HG02571 (cell line): ENCODE measurements around the gene TSN.
A peak's percentile ranks its signal among the peaks of the same experiment; 100 is the strongest.
"Not testable (repeated sequence)": the region's sequence is repeated elsewhere in the genome, so short reads cannot be mapped to it uniquely, and the experiment has no call there.

Source experiments
- ATAC-seq: cut with Tn5 transposase; IDR thresholded peaks from one replicate; pipeline ENCODE4 v1.9.1; 2021; ENCODE audit warnings: mild to moderate bottlenecking, moderate library complexity; ENCODE audit not compliant: unreplicated experiment

TSN gene

DNA sequence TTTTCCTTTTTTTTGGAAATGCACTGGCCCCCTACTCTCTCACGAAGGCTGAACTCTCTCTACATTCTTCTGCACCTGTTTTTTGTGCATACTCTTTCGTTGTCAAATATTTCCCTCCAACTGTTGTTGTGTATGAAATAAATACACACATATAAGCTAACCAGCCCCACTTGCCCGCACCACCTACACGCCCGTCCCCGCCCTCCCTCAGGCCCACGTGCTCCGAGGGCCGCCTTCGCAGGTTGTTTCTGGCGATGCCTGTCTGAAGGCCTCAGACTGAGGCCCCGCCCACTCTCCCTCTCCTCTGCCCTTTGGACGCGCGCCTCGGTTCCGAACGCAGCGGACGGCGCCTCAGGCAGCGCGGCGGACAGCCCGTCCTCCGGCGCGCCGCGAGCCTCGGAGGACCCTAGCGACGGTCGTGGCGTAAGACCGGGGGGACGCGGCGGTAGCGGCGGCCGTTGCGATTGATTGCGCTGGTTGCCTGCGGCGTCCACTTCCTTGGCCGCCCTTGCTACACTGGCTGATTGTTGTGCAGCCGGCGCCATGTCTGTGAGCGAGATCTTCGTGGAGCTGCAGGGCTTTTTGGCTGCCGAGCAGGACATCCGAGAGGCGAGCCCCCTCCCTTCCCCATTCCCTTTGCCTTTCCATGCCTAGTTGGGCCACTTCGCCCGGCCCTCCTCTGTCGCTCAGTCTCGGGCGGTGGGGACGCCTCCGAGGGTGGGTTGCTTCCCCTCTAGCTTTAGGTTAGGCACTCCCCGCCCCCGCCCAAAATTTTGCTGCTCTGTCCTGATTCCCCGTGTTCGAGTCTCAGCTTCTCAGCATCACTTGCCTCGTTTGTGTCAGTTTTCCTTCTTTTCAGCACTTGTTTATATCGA lies at the start of gene TSN:
Gene TSN (plus strand): TSS at position 415 of the 875 bp plus-strand sequence. CDS start 129 bp downstream, at position 544.
- peak; percentile 100 for ATAC-seq

DNA sequence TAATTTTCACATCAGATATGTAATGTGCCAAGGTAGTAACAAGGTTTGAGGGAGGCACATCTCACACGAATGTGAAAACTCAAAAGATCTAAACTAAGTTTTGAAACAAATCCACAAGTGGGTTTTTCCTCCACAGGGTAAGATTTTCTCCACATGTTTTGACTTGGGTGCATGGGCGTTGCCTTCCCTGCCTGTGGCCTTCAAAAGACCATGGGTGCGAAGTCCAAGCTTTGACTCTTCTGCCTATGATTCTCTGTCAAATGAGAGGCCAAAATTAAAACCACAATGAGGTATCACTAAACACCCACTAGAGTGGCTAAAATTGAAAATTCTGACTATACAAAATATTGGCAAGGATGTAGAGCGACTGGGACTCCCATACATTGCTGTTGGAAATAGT lies 49.5 kb upstream of the TSN start:
- ATAC-seq = no peak

DNA sequence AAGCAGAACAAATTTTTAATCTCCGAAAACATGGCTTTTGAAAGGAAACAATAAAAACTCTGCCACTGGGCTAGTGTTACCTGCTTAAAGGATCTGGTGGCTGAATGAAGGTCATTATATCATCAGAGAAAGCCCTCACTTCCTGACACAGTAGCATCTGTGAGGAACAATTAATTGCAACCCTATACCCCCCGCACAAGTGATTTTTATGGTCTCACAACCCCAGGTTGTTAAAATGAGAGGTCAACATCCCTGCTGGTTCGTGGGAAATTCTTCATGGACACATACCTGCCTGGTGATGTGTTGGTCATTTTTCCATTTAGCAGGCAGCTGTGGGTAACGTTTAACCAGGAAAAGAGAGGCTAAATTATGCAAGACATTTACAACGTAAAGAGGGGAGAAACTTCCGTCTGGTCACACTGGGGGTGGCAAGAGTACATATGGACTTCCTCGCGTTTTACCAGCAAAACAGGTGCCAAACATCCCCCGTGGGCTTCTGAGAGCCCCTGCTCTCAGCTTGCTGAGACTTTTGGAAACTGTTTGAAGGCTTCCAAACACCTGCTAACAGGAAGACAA lies 48.0 kb upstream of the TSN start:
- ATAC-seq = no peak

- ATAC-seq = no peak
Measured at GRCh38 chr2:121707920-121708361, 47.5 kb upstream of the TSN start.

DNA sequence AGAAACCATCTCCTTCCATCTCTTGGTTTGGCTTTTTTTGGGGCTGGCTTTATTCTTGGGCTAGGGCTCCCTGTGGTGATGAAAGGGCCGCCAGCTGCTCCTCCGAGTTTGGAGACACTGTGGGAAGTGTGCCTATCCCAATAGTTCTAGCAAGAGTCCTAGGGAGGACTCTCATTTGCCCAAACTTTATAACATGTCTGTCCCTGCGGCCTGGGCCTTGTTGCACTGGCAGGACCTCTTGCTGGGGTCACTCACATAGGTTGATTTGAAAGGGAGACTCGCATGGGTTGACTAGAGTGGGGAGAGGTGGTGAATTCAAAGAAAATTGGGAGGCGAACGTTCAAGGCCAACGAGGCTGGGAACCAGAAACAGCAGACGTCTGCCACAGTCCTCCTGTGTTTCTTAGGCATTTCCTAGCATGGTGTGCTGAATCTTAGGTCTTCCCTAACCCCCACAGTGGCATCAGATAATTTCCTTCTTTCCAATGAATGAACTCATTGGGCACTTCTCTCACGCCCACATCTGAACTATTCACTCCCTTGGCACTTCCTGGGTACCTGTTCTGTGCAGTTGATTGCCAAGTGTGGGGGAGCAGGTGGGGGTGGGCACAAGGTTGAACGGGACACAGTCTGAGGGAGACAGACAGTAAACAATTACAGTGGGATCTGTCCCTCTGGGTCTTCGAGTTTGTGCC lies 45.5 kb upstream of the TSN start:
- ATAC-seq = no peak

DNA sequence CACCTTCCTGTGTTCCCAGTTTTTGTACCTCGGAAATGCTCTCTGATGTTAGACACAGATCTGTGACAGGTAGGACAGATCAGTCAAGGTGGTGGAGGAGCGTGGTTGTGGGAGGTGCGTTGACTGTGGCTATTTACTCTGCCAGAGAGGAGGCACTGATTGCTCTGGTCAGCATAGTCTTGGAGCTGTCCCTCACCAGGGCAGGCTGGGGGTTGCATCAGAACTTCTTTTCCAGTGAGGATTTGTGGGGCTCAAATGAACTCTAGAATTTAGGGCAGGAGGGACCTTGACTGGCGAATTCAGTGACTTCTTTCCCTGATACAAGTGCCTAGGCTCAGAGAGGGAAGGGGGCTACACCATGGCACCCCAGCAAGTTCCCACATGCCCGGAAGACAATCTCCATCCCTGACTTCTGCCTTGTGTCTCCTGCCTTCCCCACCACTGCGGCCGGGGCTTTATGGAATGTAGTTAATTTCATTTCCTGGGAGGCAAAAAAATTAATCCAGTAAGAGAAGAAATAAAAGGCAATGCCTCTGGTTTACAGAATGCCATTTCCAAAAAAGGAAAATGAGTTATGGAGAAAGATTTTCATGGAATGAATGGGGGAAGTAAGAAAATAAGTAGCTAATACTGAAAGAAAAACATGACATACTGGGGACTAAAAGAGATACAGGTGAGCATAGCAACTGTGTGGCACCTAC lies 44.8 kb upstream of the TSN start:
- no peak for ATAC-seq

- ATAC-seq = not testable (repeated sequence)
Measured at GRCh38 chr2:121711481-121711880, 44.0 kb upstream of the TSN start.

DNA sequence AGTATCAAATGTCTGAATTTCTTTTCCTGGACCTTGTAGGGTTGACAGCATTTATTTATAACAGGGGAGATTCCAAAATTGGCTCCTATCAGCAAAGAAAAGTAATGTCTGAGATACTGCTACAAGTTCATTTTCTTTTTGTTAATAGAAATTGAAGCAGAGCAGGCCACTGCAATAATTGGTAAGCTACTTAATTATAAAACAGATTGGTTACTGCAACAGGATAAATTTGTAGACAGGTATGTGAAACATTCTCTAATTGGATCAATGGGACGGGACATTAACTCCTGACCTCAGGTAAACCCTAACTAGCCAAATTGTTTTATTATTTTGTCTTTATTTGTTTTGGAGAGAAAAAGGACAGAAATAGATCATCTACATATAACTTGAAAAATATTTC lies 39.3 kb upstream of the TSN start:
- ATAC-seq = no peak

DNA sequence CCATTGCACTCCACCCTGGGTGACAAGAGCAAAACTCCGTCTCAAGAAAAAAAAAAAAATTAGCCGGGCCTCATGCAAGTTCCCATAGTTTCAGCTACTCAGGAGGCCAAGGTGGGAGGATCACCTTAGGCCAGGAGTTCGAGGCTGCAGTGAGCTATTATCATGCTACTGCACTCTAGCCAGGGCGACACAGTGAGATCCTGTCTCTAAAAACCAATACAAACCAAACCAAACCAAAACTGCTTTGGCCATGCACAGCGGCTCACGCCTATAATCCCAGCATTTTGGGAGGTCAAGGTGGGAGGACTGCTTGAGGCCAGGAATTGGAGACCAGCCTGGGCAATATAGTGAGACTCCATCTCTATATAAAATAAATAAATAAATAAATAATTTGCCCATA lies 37.9 kb upstream of the TSN start:
- no peak for ATAC-seq

DNA sequence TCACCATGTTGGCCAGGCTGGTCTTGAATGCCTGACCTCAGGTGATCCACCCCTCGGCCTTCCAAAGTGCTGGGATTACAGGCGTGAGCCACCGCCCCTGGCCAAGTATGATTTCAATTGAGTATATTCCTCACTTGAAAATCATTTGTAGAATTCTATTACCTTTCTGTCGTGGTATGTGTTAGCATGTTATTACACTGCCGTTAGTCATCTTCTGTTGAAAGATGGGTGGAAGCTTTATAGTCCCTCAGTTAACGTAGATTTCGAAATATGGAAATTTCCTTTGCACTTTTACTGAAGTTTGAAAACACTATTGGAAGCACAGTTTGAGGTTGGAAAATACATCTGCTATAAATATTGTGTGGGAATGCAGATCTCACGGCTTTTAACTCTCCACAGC lies 33.5 kb upstream of the TSN start:
- ATAC-seq = no peak

- no peak for ATAC-seq
Measured at GRCh38 chr2:121722479-121722878, 33.0 kb upstream of the TSN start.

GRCh38 chr2:121723316-121723715 lies 32.1 kb upstream of the TSN start:
- ATAC-seq = no peak

DNA sequence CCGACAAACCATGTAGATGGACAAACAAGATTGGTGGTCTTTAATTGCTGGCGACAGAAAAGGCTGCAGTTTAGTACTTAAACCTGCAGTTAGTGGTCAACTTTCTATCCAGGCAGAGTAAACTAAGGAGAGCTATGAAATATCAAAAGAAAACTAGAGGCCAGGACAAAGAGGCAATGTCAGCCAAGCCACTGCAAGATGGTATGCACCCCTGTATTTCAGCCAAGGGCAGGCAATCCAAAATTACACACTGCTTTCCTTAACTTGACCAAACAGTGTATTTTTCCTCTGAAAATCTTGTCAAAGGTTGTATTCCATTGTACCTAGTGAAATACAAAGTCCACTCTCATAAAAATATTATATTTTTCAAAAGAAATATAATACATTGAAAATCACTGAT lies 28.1 kb upstream of the TSN start:
- ATAC-seq = no peak

- no peak for ATAC-seq
Measured at GRCh38 chr2:121727950-121728349, 27.5 kb upstream of the TSN start.

DNA sequence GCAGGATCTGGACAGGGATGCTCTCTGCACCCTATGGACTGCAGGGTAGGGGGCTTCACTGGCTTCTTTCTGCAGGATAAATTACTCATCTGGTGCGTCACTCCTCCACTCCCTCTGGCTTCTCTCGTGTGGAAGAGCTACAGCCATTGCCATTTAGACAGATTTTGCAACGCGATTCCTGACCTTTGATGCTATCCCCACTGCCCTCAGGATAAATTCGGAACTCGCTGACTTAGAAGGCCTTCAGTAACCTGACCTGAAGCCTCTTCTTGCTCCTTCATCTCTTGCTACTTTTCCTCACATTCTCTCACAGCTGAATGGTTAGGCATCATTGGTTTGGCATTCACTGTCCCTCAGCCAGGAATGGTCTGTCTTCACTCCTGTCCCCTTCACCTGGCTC lies 24.1 kb upstream of the TSN start:
- no peak for ATAC-seq

GRCh38 chr2:121734544-121734943 lies 20.9 kb upstream of the TSN start:
- not testable (repeated sequence) for ATAC-seq

- no peak for ATAC-seq
Measured at GRCh38 chr2:121735518-121736074, 19.9 kb upstream of the TSN start.

- ATAC-seq = no peak
Measured at GRCh38 chr2:121736140-121736461, 19.4 kb upstream of the TSN start.

DNA sequence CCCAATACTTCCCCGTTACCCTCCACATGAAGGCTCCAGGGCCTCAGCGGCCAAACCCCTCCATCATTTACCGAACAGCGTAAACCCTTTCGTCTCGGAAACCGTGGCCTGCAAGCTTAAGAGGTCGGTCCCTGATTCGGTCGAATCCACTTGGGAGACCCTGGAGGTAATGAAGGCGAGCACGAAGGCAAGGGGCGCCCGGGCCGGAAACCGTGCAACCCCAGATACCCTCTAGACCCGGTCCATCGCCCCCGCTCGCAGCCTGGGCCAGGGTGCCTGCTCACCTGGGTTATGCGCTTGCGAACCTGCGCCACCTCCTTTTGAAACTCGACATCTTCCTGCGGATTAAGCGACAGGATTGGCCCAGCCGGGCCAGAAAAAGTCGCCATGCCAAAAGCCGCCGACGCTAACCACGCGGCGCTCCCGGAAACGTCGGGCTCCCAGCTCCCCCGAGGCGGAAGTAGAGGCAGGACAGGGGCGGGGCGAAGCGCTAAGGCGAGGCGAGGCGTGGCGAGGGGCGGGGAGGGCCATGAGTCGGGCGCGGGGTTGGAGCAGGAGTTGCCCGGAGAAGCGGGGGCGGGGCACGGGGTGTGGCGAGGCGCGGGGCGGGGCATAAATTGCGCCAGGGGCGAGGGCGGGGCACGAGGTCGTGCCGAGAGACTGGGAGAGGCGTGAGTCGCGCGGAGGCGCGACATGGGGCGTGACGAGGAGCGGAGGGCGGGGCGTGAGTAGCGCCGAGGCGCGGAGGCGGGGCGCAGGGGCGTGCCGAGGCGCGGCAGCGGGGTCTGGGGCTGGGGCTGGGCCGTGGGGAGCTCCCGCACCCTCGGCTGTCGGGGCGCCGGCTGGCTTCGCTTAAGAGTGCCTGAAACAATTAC lies 18.8 kb upstream of the TSN start, which contains the start of gene NIFK:
Gene NIFK (minus strand): TSS at position 414 of the 875 bp plus-strand sequence. CDS start 25 bp downstream, at position 389.
- ATAC-seq = peak; percentile 89

GRCh38 chr2:121740973-121741372 lies 14.5 kb upstream of the TSN start:
- ATAC-seq = no peak
